ENCODE data around the gene GRM1. TPM values are rescaled to one million over a fixed set of nuclear protein-coding genes. Genes with fewer than 3 reads are reported as not detected.

The GRM1 gene
- polyA plus RNA-seq, 3 donors from 2014 or later, result 0.02 TPM; not detected in 2

GRCh38 chr6:146277142-146277541, 248.3 kb downstream of the GRM1 start:
- Mint-ChIP-seq H3K4me3 (no peak overlapping the region), H3K27ac (no peak overlapping the region), H3K9me3 (peaks cover 0 to 9% (median 3%) of the 10 kb centered on the region in 6 donors), H3K36me3 (no peaks in the 10 kb centered on the region), H3K27me3 (ENCODE audit: low read depth in 3 of 3) (peaks cover 0 to 2% (median 0%) of the 10 kb centered on the region in 3 donors), H3K4me1 (no peaks in the 10 kb centered on the region)
- DNase-seq, result no peak

GRCh38 chr6:146281651-146282362, 252.9 kb downstream of the GRM1 start:
- H3K4me3 Mint-ChIP-seq, result no peak overlapping the region

GRCh38 chr6:146282837-146283236, 254.0 kb downstream of the GRM1 start:
- Mint-ChIP-seq H3K9me3 (peaks cover 0 to 6% (median 5%) of the 10 kb centered on the region in 6 donors), H3K4me1 (no peaks in the 10 kb centered on the region), H3K4me3 (no peak overlapping the region), H3K36me3 (peaks cover 0 to 4% (median 0%) of the 10 kb centered on the region in 3 donors), H3K27ac (no peak overlapping the region), H3K27me3 (ENCODE audit: low read depth in 3 of 3) (no peaks in the 10 kb centered on the region)
- DNase-seq, result no peak

More at GRCh38 chr6:146281651-146282362, 252.9 kb downstream of the GRM1 start:
- Mint-ChIP-seq H3K9me3 (peaks cover 0 to 6% (median 3%) of the 10 kb centered on the region in 6 donors), H3K27ac (no peak overlapping the region), H3K36me3 (peaks cover 0 to 4% (median 0%) of the 10 kb centered on the region in 3 donors), H3K4me1 (no peaks in the 10 kb centered on the region), H3K27me3 (ENCODE audit: low read depth in 3 of 3) (no peaks in the 10 kb centered on the region)
- DNase-seq, result no peak

- H3K27ac Mint-ChIP-seq, result no peak overlapping the region
- no peaks in the 10 kb centered on the region for H3K4me1 Mint-ChIP-seq
- H3K36me3 Mint-ChIP-seq, result peaks cover 0 to 4% (median 0%) of the 10 kb centered on the region in 3 donors
- no peak overlapping the region for H3K4me3 Mint-ChIP-seq
- DNase-seq, result no peak
- H3K27me3 Mint-ChIP-seq (ENCODE audit: low read depth in 3 of 3), result no peaks in the 10 kb centered on the region
- H3K9me3 Mint-ChIP-seq, result peaks cover 0 to 6% (median 5%) of the 10 kb centered on the region in 6 donors
Measured at GRCh38 chr6:146284311-146284710, 255.4 kb downstream of the GRM1 start.

GRCh38 chr6:146286961-146287360, 258.1 kb downstream of the GRM1 start:
- no peak for DNase-seq
- peaks cover 0 to 4% (median 0%) of the 10 kb centered on the region in 3 donors for H3K36me3 Mint-ChIP-seq
- peaks cover 0 to 2% (median 0%) of the 10 kb centered on the region in 3 donors for H3K27me3 Mint-ChIP-seq (ENCODE audit: low read depth in 3 of 3)
- no peak overlapping the region for H3K27ac Mint-ChIP-seq
- H3K4me1 Mint-ChIP-seq, result no peaks in the 10 kb centered on the region
- no peak overlapping the region for H3K4me3 Mint-ChIP-seq
- H3K9me3 Mint-ChIP-seq, result peaks cover 0 to 6% (median 4%) of the 10 kb centered on the region in 6 donors

GRCh38 chr6:146287691-146288369, 259.0 kb downstream of the GRM1 start:
- Mint-ChIP-seq H3K9me3 (peaks cover 0 to 7% (median 4%) of the 10 kb centered on the region in 6 donors), H3K27ac (no peak overlapping the region), H3K36me3 (peaks cover 0 to 4% (median 0%) of the 10 kb centered on the region in 3 donors), H3K4me1 (no peaks in the 10 kb centered on the region), H3K27me3 (ENCODE audit: low read depth in 3 of 3) (peaks cover 0 to 2% (median 0%) of the 10 kb centered on the region in 3 donors), H3K4me3 (no peak overlapping the region)
- DNase-seq, result no peak

- Mint-ChIP-seq H3K9me3 (peaks cover 0 to 6% (median 4%) of the 10 kb centered on the region in 6 donors), H3K4me3 (no peak overlapping the region), H3K27me3 (ENCODE audit: low read depth in 3 of 3) (peaks cover 0 to 2% (median 0%) of the 10 kb centered on the region in 3 donors), H3K27ac (no peak overlapping the region), H3K4me1 (no peaks in the 10 kb centered on the region), H3K36me3 (peaks cover 0 to 4% (median 0%) of the 10 kb centered on the region in 3 donors)
- no peak for DNase-seq
Measured at GRCh38 chr6:146289816-146290588, 261.1 kb downstream of the GRM1 start.

- Mint-ChIP-seq H3K9me3 (peaks cover under 1 to 5% (median 3%) of the 10 kb centered on the region in 6 donors), H3K27ac (no peak overlapping the region), H3K36me3 (no peaks in the 10 kb centered on the region), H3K4me1 (no peaks in the 10 kb centered on the region), H3K27me3 (ENCODE audit: low read depth in 3 of 3) (peaks cover 0 to 2% (median 0%) of the 10 kb centered on the region in 3 donors), H3K4me3 (no peak overlapping the region)
- DNase-seq, result no peak
Measured at GRCh38 chr6:146290589-146290901, 261.7 kb downstream of the GRM1 start.

GRCh38 chr6:146292506-146292905, 263.6 kb downstream of the GRM1 start:
- no peak for DNase-seq
- Mint-ChIP-seq H3K4me1 (no peaks in the 10 kb centered on the region), H3K27ac (no peak overlapping the region), H3K36me3 (no peaks in the 10 kb centered on the region), H3K4me3 (no peak overlapping the region), H3K9me3 (peaks cover 0 to 3% (median 2%) of the 10 kb centered on the region in 6 donors), H3K27me3 (ENCODE audit: low read depth in 3 of 3) (peaks cover 0 to 2% (median 0%) of the 10 kb centered on the region in 3 donors)

- DNase-seq, result no peak
- peaks cover 0 to 15% (median 2%) of the 10 kb centered on the region in 6 donors for H3K9me3 Mint-ChIP-seq
- no peaks in the 10 kb centered on the region for H3K27me3 Mint-ChIP-seq (ENCODE audit: low read depth in 3 of 3)
- H3K4me1 Mint-ChIP-seq, result no peaks in the 10 kb centered on the region
- no peak overlapping the region for H3K27ac Mint-ChIP-seq
- no peak overlapping the region for H3K4me3 Mint-ChIP-seq
- H3K36me3 Mint-ChIP-seq, result peaks cover 0 to 3% (median 0%) of the 10 kb centered on the region in 3 donors
Measured at GRCh38 chr6:146295695-146296094, 266.8 kb downstream of the GRM1 start.

GRCh38 chr6:146297815-146298214, 269.0 kb downstream of the GRM1 start:
- Mint-ChIP-seq H3K27me3 (ENCODE audit: low read depth in 3 of 3) (no peaks in the 10 kb centered on the region), H3K4me3 (no peak overlapping the region), H3K4me1 (no peaks in the 10 kb centered on the region), H3K27ac (no peak overlapping the region), H3K36me3 (peaks cover 0 to 3% (median 0%) of the 10 kb centered on the region in 3 donors), H3K9me3 (peaks cover 0 to 15% (median 1%) of the 10 kb centered on the region in 6 donors)
- no peak for DNase-seq

- no peak overlapping the region for H3K27ac Mint-ChIP-seq
- peaks cover 0 to 3% (median 0%) of the 10 kb centered on the region in 3 donors for H3K36me3 Mint-ChIP-seq
- no peaks in the 10 kb centered on the region for H3K27me3 Mint-ChIP-seq (ENCODE audit: low read depth in 3 of 3)
- H3K4me1 Mint-ChIP-seq, result no peaks in the 10 kb centered on the region
- no peak overlapping the region for H3K4me3 Mint-ChIP-seq
- no peak for DNase-seq
- peaks cover 0 to 15% (median 2%) of the 10 kb centered on the region in 6 donors for H3K9me3 Mint-ChIP-seq
Measured at GRCh38 chr6:146300521-146300920, 271.7 kb downstream of the GRM1 start.

- Mint-ChIP-seq H3K4me1 (no peaks in the 10 kb centered on the region), H3K27ac (no peak overlapping the region), H3K9me3 (peaks cover 0 to 13% (median 2%) of the 10 kb centered on the region in 6 donors), H3K36me3 (peaks cover 0 to 3% (median 0%) of the 10 kb centered on the region in 3 donors), H3K4me3 (no peak overlapping the region), H3K27me3 (ENCODE audit: low read depth in 3 of 3) (no peaks in the 10 kb centered on the region)
- no peak for DNase-seq
Measured at GRCh38 chr6:146301764-146302163, 272.9 kb downstream of the GRM1 start.

- no peak for DNase-seq
- Mint-ChIP-seq H3K4me3 (no peak overlapping the region), H3K9me3 (peaks cover 0 to 9% (median 2%) of the 10 kb centered on the region in 6 donors), H3K27me3 (ENCODE audit: low read depth in 3 of 3) (no peaks in the 10 kb centered on the region), H3K4me1 (no peaks in the 10 kb centered on the region), H3K36me3 (no peaks in the 10 kb centered on the region), H3K27ac (no peak overlapping the region)
Measured at GRCh38 chr6:146302994-146303393, 274.1 kb downstream of the GRM1 start.
